Measurements from ENCODE around the gene MTLN. TPM values are rescaled to one million over a fixed set of nuclear protein-coding genes. Genes with fewer than 3 reads are reported as not detected.

Gene MTLN
- total and polyA plus RNA-seq, 2 of the 13 experiments (the other 11 are each of a cell fraction or from before 2014, with no cell fraction given) = 37.1 to 50.4 TPM

GRCh38 chr2:110211938-110212858, at the start of gene MTLN (continued):
- TF ChIP-seq ZNF318 (CRISPR knock-in tag; IDR thresholded peaks at IDR 0.05) (peak; percentile 92), ZNF407 (CRISPR knock-in tag; IDR thresholded peaks at IDR 0.05; ENCODE audit: not compliant biosample characterization) (peak; percentile 59), GTF2F1 (IDR thresholded peaks at IDR 0.05; ENCODE audit: low read length) (no peak), THRA (CRISPR knock-in tag; IDR thresholded peaks at IDR 0.05; ENCODE audit: borderline replicate concordance) (peak; percentile 66; the same call in 1 of the 2 replicates), TRIM22 (IDR thresholded peaks at IDR 0.05) (no peak), ZNF33A (CRISPR knock-in tag; IDR thresholded peaks at IDR 0.05; ENCODE audit: borderline replicate concordance) (no peak), ZNF292 (CRISPR knock-in tag; IDR thresholded peaks at IDR 0.05; ENCODE audit: borderline replicate concordance, low read depth) (peak; percentile 81)

Measured in HepG2 (cell line).